Measurements from ENCODE around the gene APOBEC4. TPM values are rescaled to one million over a fixed set of nuclear protein-coding genes. Genes with fewer than 3 reads are reported as not detected.

Gene APOBEC4
- total and polyA plus RNA-seq, 9 of the 15 experiments (the other 6 are each of a cell fraction or from before 2014, with no cell fraction given) = not detected

- ChIA-PET POLR2A (no interaction called here), CTCF (ENCODE audit: low intra/inter-chr PET ratio) (no interaction called here)
- H3K4me1 ChIP-seq (replicated peaks in 1 of 2; ENCODE audit: control insufficient read depth in 2 of 2, insufficient read depth in 2 of 2, low read length in 2 of 2) = no peaks in the 10 kb centered on the region; a peak in 1 of 5 replicates
- H3K27ac ChIP-seq (ENCODE audit: extremely low read depth, low read depth, low read length) = no peak overlapping the region
- no peak overlapping the region for H3K9ac ChIP-seq (ENCODE audit: insufficient read depth in 1 of 2, low read depth in 2 of 2, low read length in 2 of 2)
- H3K9me3 ChIP-seq (replicated peaks; ENCODE audit: control insufficient read depth, insufficient read depth, low read depth, low read length) = no peaks in the 10 kb centered on the region
- no peaks in the 10 kb centered on the region for H4K20me1 ChIP-seq (replicated peaks; ENCODE audit: control insufficient read depth, insufficient read depth, low read length)
- H3K79me2 ChIP-seq (ENCODE audit: control insufficient read depth, insufficient read depth, low read length) = no peaks in the 10 kb centered on the region
- no peak overlapping the region for H3K4me3 ChIP-seq
- H3K27me3 ChIP-seq (ENCODE audit: control insufficient read depth in 2 of 2, insufficient read depth in 2 of 2, low read length in 2 of 2) = peaks cover 31 to 40% of the 10 kb centered on the region in 2 experiments
- ATAC-seq (no peak), DNase-seq (ENCODE audit: extremely low read depth in 1 of 4, low spot score in 3 of 4) (no peak), FAIRE-seq (no peak)
- in situ Hi-C loops (cut with MboI) (no loop called here), intact Hi-C loops (cut with micrococcal nuclease) (no loop called here)
- WGBS (ENCODE audit: insufficient coverage, low coverage, missing lambda C conversion rate) = 0% methylated on average over 5 of the region's 5 CpGs
- BruUV-seq (replicated peaks) = no TSS peak
- H3K36me3 ChIP-seq (ENCODE audit: control insufficient read depth, insufficient read depth, low read length) = no peaks in the 10 kb centered on the region
- no peaks in the 10 kb centered on the region for H3K9me1 ChIP-seq (ENCODE audit: control insufficient read depth, insufficient read depth, low read length)
- TF ChIP-seq NR2C2 (CRISPR knock-in tag; IDR thresholded peaks at IDR 0.05) = no peak
- peak; percentile 33; the same call in 1 of the 2 replicates for TF ChIP-seq NR2C2 (tag; IDR thresholded peaks at IDR 0.05)
- no peak for TF ChIP-seq CEBPG (CRISPR knock-in tag; IDR thresholded peaks at IDR 0.05)
- TF ChIP-seq CEBPG (tag; conservative IDR thresholded peaks at IDR 0.05 in 1 of 2, IDR thresholded peaks at IDR 0.05 in 1 of 2) = peak; percentile 59 to 66
- peak; percentile 36; the same call in 1 of the 2 replicates for TF ChIP-seq ATF3 (IDR thresholded peaks at IDR 0.05)
- no peak for TF ChIP-seq ATF3 (CRISPR knock-in tag; conservative IDR thresholded peaks at IDR 0.05)
- TF ChIP-seq ZNF584 (CRISPR knock-in tag; IDR thresholded peaks at IDR 0.05; ENCODE audit: low read depth) = no peak
- no peak for TF ChIP-seq BRCA1 (IDR thresholded peaks at IDR 0.05)
- TF ChIP-seq BRCA1 (CRISPR knock-in tag; IDR thresholded peaks at IDR 0.05) = no peak
- H3K4me2 ChIP-seq (ENCODE audit: insufficient read depth, low read length) = no peak overlapping the region
- no peak overlapping the region for H2AFZ ChIP-seq (ENCODE audit: low read depth, low read length)
Observed at GRCh38 chr1:183596500-183596899, 56.6 kb downstream of the APOBEC4 start.

Other genes with a start within 250 kb of the APOBEC4 start
- gene NMNAT2, start 234.9 kb downstream of the APOBEC4 start, total RNA-seq (2014; rRNA removed) = not detected in 2 replicates
- not detected in 2 replicates for gene NMNAT2, start 234.9 kb downstream of the APOBEC4 start, total RNA-seq (2014; rRNA removed; fragmentation: Illumina TruSeq; extraction: Trizol)
- gene NMNAT2, start 234.9 kb downstream of the APOBEC4 start, total RNA-seq (2015; rRNA removed; fragmentation: Illumina TruSeq; extraction: Trizol) = not detected in 2 replicates
- not detected in 2 replicates for gene NMNAT2, start 234.9 kb downstream of the APOBEC4 start, total RNA-seq (2021)
- gene NMNAT2, start 234.9 kb downstream of the APOBEC4 start, polyA plus RNA-seq (2011; rRNA removed) = not detected in 2 replicates
- gene NMNAT2, start 234.9 kb downstream of the APOBEC4 start, polyA plus RNA-seq (2014; fragmentation: Illumina TruSeq; extraction: Trizol) = not detected in 2 replicates
- gene NMNAT2, start 234.9 kb downstream of the APOBEC4 start, polyA plus RNA-seq (2014; fragmentation: Nextera tagmentation; extraction: Ambion mirVana) = not detected
- gene NMNAT2, start 234.9 kb downstream of the APOBEC4 start, polyA plus RNA-seq (2014; rRNA removed) = not detected in 2 replicates
- 23.4 and 28.1 TPM in 2 replicates for gene SMG7, start 180.8 kb downstream of the APOBEC4 start, total RNA-seq (2014; rRNA removed)
- 28.1 and 30.9 TPM in 2 replicates for gene SMG7, start 180.8 kb downstream of the APOBEC4 start, total RNA-seq (2014; rRNA removed; fragmentation: Illumina TruSeq; extraction: Trizol)
- 29.0 and 30.4 TPM in 2 replicates for gene SMG7, start 180.8 kb downstream of the APOBEC4 start, total RNA-seq (2015; rRNA removed; fragmentation: Illumina TruSeq; extraction: Trizol)
- 62.1 and 69.7 TPM in 2 replicates for gene SMG7, start 180.8 kb downstream of the APOBEC4 start, total RNA-seq (2021)
- gene SMG7, start 180.8 kb downstream of the APOBEC4 start, polyA plus RNA-seq (2011; rRNA removed) = 59.0 and 64.8 TPM in 2 replicates
- 59.9 and 74.6 TPM in 2 replicates for gene SMG7, start 180.8 kb downstream of the APOBEC4 start, polyA plus RNA-seq (2014; fragmentation: Illumina TruSeq; extraction: Trizol)
- gene SMG7, start 180.8 kb downstream of the APOBEC4 start, polyA plus RNA-seq (2014; fragmentation: Nextera tagmentation; extraction: Ambion mirVana) = 10 to 100 TPM; 12.4 to 12.5 TPM
- gene SMG7, start 180.8 kb downstream of the APOBEC4 start, polyA plus RNA-seq (2014; rRNA removed) = 34.6 and 38.7 TPM in 2 replicates
- 0.18 TPM in 1 of 2 replicates, not detected in the other for gene NCF2, start 62.9 kb downstream of the APOBEC4 start, total RNA-seq (2014; rRNA removed)
- gene NCF2, start 62.9 kb downstream of the APOBEC4 start, total RNA-seq (2014; rRNA removed; fragmentation: Illumina TruSeq; extraction: Trizol) = 0.07 and 0.19 TPM in 2 replicates
- 0.49 and 0.54 TPM in 2 replicates for gene NCF2, start 62.9 kb downstream of the APOBEC4 start, total RNA-seq (2015; rRNA removed; fragmentation: Illumina TruSeq; extraction: Trizol)
- gene NCF2, start 62.9 kb downstream of the APOBEC4 start, total RNA-seq (2021) = 0.38 and 0.42 TPM in 2 replicates
- 0.26 TPM in 1 of 2 replicates, not detected in the other for gene NCF2, start 62.9 kb downstream of the APOBEC4 start, polyA plus RNA-seq (2011; rRNA removed)
- gene NCF2, start 62.9 kb downstream of the APOBEC4 start, polyA plus RNA-seq (2014; fragmentation: Illumina TruSeq; extraction: Trizol) = 0.07 TPM in 1 of 2 replicates, not detected in the other
- gene NCF2, start 62.9 kb downstream of the APOBEC4 start, polyA plus RNA-seq (2014; fragmentation: Nextera tagmentation; extraction: Ambion mirVana) = under 1 TPM in 1 of 2 experiments, not detected in 1; 0.10 TPM
- 0.15 TPM in 1 of 2 replicates, not detected in the other for gene NCF2, start 62.9 kb downstream of the APOBEC4 start, polyA plus RNA-seq (2014; rRNA removed)
- 91.6 and 175 TPM in 2 replicates for gene ARPC5, start 17.5 kb downstream of the APOBEC4 start, total RNA-seq (2014; rRNA removed)
- 91.6 and 104 TPM in 2 replicates for gene ARPC5, start 17.5 kb downstream of the APOBEC4 start, total RNA-seq (2014; rRNA removed; fragmentation: Illumina TruSeq; extraction: Trizol)
- gene ARPC5, start 17.5 kb downstream of the APOBEC4 start, total RNA-seq (2015; rRNA removed; fragmentation: Illumina TruSeq; extraction: Trizol) = 109 and 133 TPM in 2 replicates
- 88.1 and 91.7 TPM in 2 replicates for gene ARPC5, start 17.5 kb downstream of the APOBEC4 start, total RNA-seq (2021)
- 112 and 150 TPM in 2 replicates for gene ARPC5, start 17.5 kb downstream of the APOBEC4 start, polyA plus RNA-seq (2011; rRNA removed)
- 95.1 and 98.0 TPM in 2 replicates for gene ARPC5, start 17.5 kb downstream of the APOBEC4 start, polyA plus RNA-seq (2014; fragmentation: Illumina TruSeq; extraction: Trizol)
- 10 to 100 TPM; 71.8 to 83.9 TPM for gene ARPC5, start 17.5 kb downstream of the APOBEC4 start, polyA plus RNA-seq (2014; fragmentation: Nextera tagmentation; extraction: Ambion mirVana)
- 74.0 and 79.0 TPM in 2 replicates for gene ARPC5, start 17.5 kb downstream of the APOBEC4 start, polyA plus RNA-seq (2014; rRNA removed)
- under 0.01 and 0.08 TPM in 2 replicates for gene RGL1, start 151.8 kb upstream of the APOBEC4 start, total RNA-seq (2014; rRNA removed)
- 0.06 and 0.07 TPM in 2 replicates for gene RGL1, start 151.8 kb upstream of the APOBEC4 start, total RNA-seq (2014; rRNA removed; fragmentation: Illumina TruSeq; extraction: Trizol)
- 0.04 TPM in 2 replicates for gene RGL1, start 151.8 kb upstream of the APOBEC4 start, total RNA-seq (2015; rRNA removed; fragmentation: Illumina TruSeq; extraction: Trizol)
- 0.07 TPM in 2 replicates for gene RGL1, start 151.8 kb upstream of the APOBEC4 start, total RNA-seq (2021)
- gene RGL1, start 151.8 kb upstream of the APOBEC4 start, polyA plus RNA-seq (2011; rRNA removed) = 0.01 and 0.03 TPM in 2 replicates
- 0.04 and 0.07 TPM in 2 replicates for gene RGL1, start 151.8 kb upstream of the APOBEC4 start, polyA plus RNA-seq (2014; fragmentation: Illumina TruSeq; extraction: Trizol)
- under 1 TPM; 0.03 to 0.06 TPM for gene RGL1, start 151.8 kb upstream of the APOBEC4 start, polyA plus RNA-seq (2014; fragmentation: Nextera tagmentation; extraction: Ambion mirVana)
- 0.04 and 0.08 TPM in 2 replicates for gene RGL1, start 151.8 kb upstream of the APOBEC4 start, polyA plus RNA-seq (2014; rRNA removed)